Osteoblast (primary cell): ENCODE measurements around the gene RNF144B. TPM values are rescaled to one million over a fixed set of nuclear protein-coding genes. Genes with fewer than 3 reads are reported as not detected.

Source experiments
- DNase-seq: peaks from one replicate; pipeline ENCODE4 v3.0.0; 2011; ENCODE audit warnings: low spot score, mixed read lengths; ENCODE audit not compliant: insufficient read length; ENCODE audit errors: missing footprints
- H2AFZ ChIP-seq: 2 replicates; pipeline ENCODE4 v1.6.0; 2011; ENCODE audit warnings: mild to moderate bottlenecking, low read length
- H3K27ac ChIP-seq: 2 replicates; pipeline ENCODE4 v1.5.1; 2011; ENCODE audit warnings: mild to moderate bottlenecking, low read depth, low read length, moderate library complexity
- H3K27me3 ChIP-seq: 2 replicates; pipeline ENCODE4 v1.6.0; 2012; ENCODE audit warnings: mild to moderate bottlenecking, control low read depth, inconsistent platforms, low read length, moderate library complexity; ENCODE audit not compliant: insufficient read depth
- H3K36me3 ChIP-seq: 2 replicates; pipeline ENCODE4 v1.5.1; 2011; ENCODE audit warnings: mild to moderate bottlenecking, low read length, control low read depth, moderate library complexity; ENCODE audit not compliant: insufficient read depth
- H3K4me1 ChIP-seq: 2 replicates; pipeline ENCODE4 v1.5.1; 2011; ENCODE audit warnings: mild to moderate bottlenecking, low read length, control low read depth, moderate library complexity; ENCODE audit not compliant: insufficient read depth
- H3K4me2 ChIP-seq: 2 replicates; pipeline ENCODE4 v1.6.0; 2011; ENCODE audit warnings: mild to moderate bottlenecking, low read length; ENCODE audit not compliant: insufficient read depth
- H3K4me3 ChIP-seq: fragments of 200-600 bp; sonication (generic); 3 replicates; pipeline ENCODE4 v1.5.1; 2012; ENCODE audit warnings: mild to moderate bottlenecking, low read length, inconsistent platforms; ENCODE audit not compliant: insufficient read depth
- H3K79me2 ChIP-seq: 2 replicates; pipeline ENCODE4 v1.6.0; 2012; ENCODE audit warnings: mild to moderate bottlenecking, low read length, control low read depth, inconsistent platforms; ENCODE audit not compliant: insufficient read depth
- H3K9me3 ChIP-seq: 2 replicates; pipeline ENCODE4 v1.5.1; 2011; ENCODE audit warnings: low read depth, low read length, control low read depth
- H4K20me1 ChIP-seq: 2 replicates; pipeline ENCODE4 v1.6.0; 2012; ENCODE audit warnings: mild to moderate bottlenecking, low read length, control low read depth; ENCODE audit not compliant: insufficient read depth
- CTCF ChIP-seq: IDR thresholded peaks from 2 replicates; pipeline ENCODE4 v1.5.1; 2011; ENCODE audit warnings: mild to moderate bottlenecking, low read depth, low read length, moderate library complexity; ENCODE audit errors: extremely low read depth
- total RNA-seq: library from RNA; depleted of rRNA; stranded (reverse); fragments of >200 nt; gene quantifications from 2 replicates; pipeline ENCODE4 v1.2.3, GENCODE V29; 2012

The RNF144B gene
- total RNA-seq, 1 donor, result 5.8 TPM

GRCh38 chr6:18500921-18501662 is 113.9 kb downstream of the RNF144B start:
- H3K4me2 ChIP-seq, result no peak overlapping the region

GRCh38 chr6:18501663-18502013 is 114.5 kb downstream of the RNF144B start:
- H3K4me3 ChIP-seq, result no peak overlapping the region
- no peak for DNase-seq
- peak overlapping the region; percentile 61 for H2AFZ ChIP-seq
- H3K9me3 ChIP-seq, result no peaks in the 10 kb centered on the region
- no peak for TF ChIP-seq CTCF
- no peak overlapping the region for H3K4me2 ChIP-seq
- H3K36me3 ChIP-seq, result no peaks in the 10 kb centered on the region
- no peaks in the 10 kb centered on the region for H3K79me2 ChIP-seq
- no peak overlapping the region for H3K27ac ChIP-seq
- peaks cover 2% of the 10 kb centered on the region for H3K27me3 ChIP-seq
- H3K4me1 ChIP-seq, result peaks cover 4% of the 10 kb centered on the region
- H4K20me1 ChIP-seq, result no peaks in the 10 kb centered on the region

More at GRCh38 chr6:18500921-18501662, 113.9 kb downstream of the RNF144B start:
- Histone ChIP-seq H3K4me1 (peaks cover 4% of the 10 kb centered on the region), H3K36me3 (no peaks in the 10 kb centered on the region), H3K79me2 (no peaks in the 10 kb centered on the region), H3K27me3 (peaks cover 2% of the 10 kb centered on the region), H3K27ac (no peak overlapping the region), H3K9me3 (no peaks in the 10 kb centered on the region), H4K20me1 (no peaks in the 10 kb centered on the region), H2AFZ (peak overlapping the region; percentile 61), H3K4me3 (no peak overlapping the region)
- no peak for DNase-seq
- TF ChIP-seq CTCF, result no peak

- H3K4me3 ChIP-seq, result no peak overlapping the region
- H3K4me1 ChIP-seq, result peaks cover 12% of the 10 kb centered on the region
- H3K9me3 ChIP-seq, result no peaks in the 10 kb centered on the region
- no peak for DNase-seq
- H3K36me3 ChIP-seq, result no peaks in the 10 kb centered on the region
- peak overlapping the region; percentile 84 for H2AFZ ChIP-seq
- no peaks in the 10 kb centered on the region for H3K27me3 ChIP-seq
- peak overlapping the region; percentile 44 for H3K27ac ChIP-seq
- TF ChIP-seq CTCF, result no peak
- peak overlapping the region; percentile 79 for H3K4me2 ChIP-seq
- H3K79me2 ChIP-seq, result no peaks in the 10 kb centered on the region
- no peaks in the 10 kb centered on the region for H4K20me1 ChIP-seq
Observed at GRCh38 chr6:18503206-18503592, 116.0 kb downstream of the RNF144B start.

GRCh38 chr6:18503593-18504231 is 116.6 kb downstream of the RNF144B start:
- Histone ChIP-seq H3K9me3 (no peaks in the 10 kb centered on the region), H3K36me3 (no peaks in the 10 kb centered on the region), H3K4me3 (peak overlapping the region; percentile 61), H3K27me3 (no peaks in the 10 kb centered on the region), H3K79me2 (no peaks in the 10 kb centered on the region), H3K4me1 (peaks cover 12% of the 10 kb centered on the region), H2AFZ (peak overlapping the region; percentile 84), H3K27ac (peak overlapping the region; percentile 44), H4K20me1 (no peaks in the 10 kb centered on the region), H3K4me2 (peak overlapping the region; percentile 79)
- peak; percentile 98 for TF ChIP-seq CTCF
- DNase-seq, result peak; percentile 85
